Kidney (tissue), 14 donors: ENCODE data around the gene ESYT1. TPM values are rescaled to one million over a fixed set of nuclear protein-coding genes. Genes with fewer than 3 reads are reported as not detected.

Source experiments
- DNase-seq, 5 donors: peaks; one replicate each; pipeline ENCODE4 v3.0.0-alpha.2; 2013 to 2020
- FAIRE-seq: peaks from 2 replicates; lab custom pipeline; 2012; peaks lifted over from hg19 to GRCh38; lab: Jason Lieb, UNC
- H3K27ac ChIP-seq, 2 donors: one replicate each; pipeline ENCODE4 v1.7.0; 2013; ENCODE audit warnings: low read depth in 2 of 2, low read length in 2 of 2, inconsistent platforms in 1 of 2
- H3K27me3 ChIP-seq: one replicate; pipeline ENCODE4 v1.7.1; 2013; ENCODE audit warnings: low read length, inconsistent platforms; ENCODE audit not compliant: control insufficient read depth, insufficient read depth
- H3K36me3 ChIP-seq, 3 donors: one replicate each; pipeline versions ENCODE4 v1.7.0 to v1.7.1; 2013; ENCODE audit warnings: low read length in 3 of 3, control low read depth in 1 of 3, inconsistent platforms in 1 of 3; ENCODE audit not compliant: insufficient read depth in 3 of 3, control insufficient read depth in 2 of 3
- H3K4me1 ChIP-seq, 3 donors: one replicate each; pipeline versions ENCODE4 v1.7.0 to v1.7.1; 2013; ENCODE audit warnings: low read length in 3 of 3, inconsistent platforms in 1 of 3, low read depth in 1 of 3; ENCODE audit not compliant: control insufficient read depth in 2 of 3, insufficient read depth in 2 of 3
- H3K4me3 ChIP-seq, 3 donors: one replicate each; pipeline versions ENCODE4 v1.7.0 to v1.8.1; 2013; ENCODE audit warnings: low read length in 3 of 3, control low read depth in 1 of 3, inconsistent platforms in 1 of 3
- H3K9ac ChIP-seq, 3 donors: one replicate each; pipeline versions ENCODE4 v1.7.0 to v1.7.1; 2013; ENCODE audit warnings: low read length in 3 of 3, control low read depth in 1 of 3, inconsistent platforms in 1 of 3
- H3K9me3 ChIP-seq, 3 donors: one replicate each; pipeline versions ENCODE4 v1.7.0 to v1.7.1; 2013; ENCODE audit warnings: low read length in 3 of 3, control low read depth in 1 of 3, inconsistent platforms in 1 of 3; ENCODE audit not compliant: control insufficient read depth in 2 of 3, insufficient read depth in 1 of 3
- intact Hi-C: fragments of 100-400 bp; cut with DNase I; formaldehyde crosslinking; loops from one replicate; pipeline ENCODE4 v1.11.1; 2022
- polyA plus RNA-seq: library from polyadenylated mRNA; stranded (reverse); fragments of 350-450 nt; fragmentation: Illumina TruSeq; extraction: RNeasy Lipid Tissue Mini Kit (QIAGEN cat#74804); gene quantifications from one replicate; pipeline ENCODE4 v1.2.3, GENCODE V29; 2014; ENCODE audit warnings: low read depth, low replicate concordance; ENCODE audit not compliant: insufficient read depth
- total RNA-seq: library from RNA; stranded (reverse); fragmentation: NEBNext Ultra II Directional; extraction: Animal tissue kit (Norgen Biotek cat#: 25700); gene quantifications from one replicate; pipeline ENCODE4 v1.2.1, GENCODE V29; 2021
- TF ChIP-seq, protein P1 (sequence below): IDR thresholded peaks from 3 replicates; pipeline ENCODE4 v1.5.1; 2012; ENCODE audit warnings: mild to moderate bottlenecking, moderate library complexity, borderline replicate concordance; ENCODE audit not compliant: insufficient read depth; ENCODE audit errors: extremely low read depth
- donor health status: control.
- donor health status: control.
- donor health status: control.
- donor health status: control.
- donor health status: control.
- donor health status: DM: yes; HTN: yes; CAD: no.
- donor health status: Normal renal cell carcinoma (clear cell type).

Gene ESYT1
- total and polyA plus RNA-seq, 2 donors from 2014 or later = 40.4 to 104 TPM

DNA sequence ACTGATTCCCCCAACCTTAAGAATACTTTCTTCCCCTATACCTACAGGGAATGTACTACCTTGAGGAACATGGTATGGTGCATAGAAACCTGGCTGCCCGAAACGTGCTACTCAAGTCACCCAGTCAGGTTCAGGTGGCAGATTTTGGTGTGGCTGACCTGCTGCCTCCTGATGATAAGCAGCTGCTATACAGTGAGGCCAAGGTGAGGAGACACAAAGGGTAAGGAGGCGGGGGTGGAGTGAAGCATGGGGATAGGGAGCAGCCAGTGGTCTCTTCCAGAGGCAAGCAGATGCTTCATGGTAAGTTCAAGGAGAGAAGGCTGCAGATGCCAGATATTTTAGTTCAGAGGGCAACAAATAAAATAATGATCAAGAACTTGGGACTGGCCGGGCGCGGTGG is 30.3 kb upstream of the ESYT1 start:
- Histone ChIP-seq H3K9me3 (no peaks in the 10 kb centered on the region), H3K27me3 (no peaks in the 10 kb centered on the region), H3K4me3 (no peak overlapping the region), H3K9ac (no peak overlapping the region), H3K4me1 (no peaks in the 10 kb centered on the region), H3K27ac (no peak overlapping the region), H3K36me3 (peaks cover 0 to 69% (median 42%) of the 10 kb centered on the region in 3 donors)
- TF ChIP-seq, protein P1, sequence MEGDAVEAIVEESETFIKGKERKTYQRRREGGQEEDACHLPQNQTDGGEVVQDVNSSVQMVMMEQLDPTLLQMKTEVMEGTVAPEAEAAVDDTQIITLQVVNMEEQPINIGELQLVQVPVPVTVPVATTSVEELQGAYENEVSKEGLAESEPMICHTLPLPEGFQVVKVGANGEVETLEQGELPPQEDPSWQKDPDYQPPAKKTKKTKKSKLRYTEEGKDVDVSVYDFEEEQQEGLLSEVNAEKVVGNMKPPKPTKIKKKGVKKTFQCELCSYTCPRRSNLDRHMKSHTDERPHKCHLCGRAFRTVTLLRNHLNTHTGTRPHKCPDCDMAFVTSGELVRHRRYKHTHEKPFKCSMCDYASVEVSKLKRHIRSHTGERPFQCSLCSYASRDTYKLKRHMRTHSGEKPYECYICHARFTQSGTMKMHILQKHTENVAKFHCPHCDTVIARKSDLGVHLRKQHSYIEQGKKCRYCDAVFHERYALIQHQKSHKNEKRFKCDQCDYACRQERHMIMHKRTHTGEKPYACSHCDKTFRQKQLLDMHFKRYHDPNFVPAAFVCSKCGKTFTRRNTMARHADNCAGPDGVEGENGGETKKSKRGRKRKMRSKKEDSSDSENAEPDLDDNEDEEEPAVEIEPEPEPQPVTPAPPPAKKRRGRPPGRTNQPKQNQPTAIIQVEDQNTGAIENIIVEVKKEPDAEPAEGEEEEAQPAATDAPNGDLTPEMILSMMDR = no peak
- DNase-seq (no peak), FAIRE-seq (no peak)
- intact Hi-C loops = no loop called here

DNA sequence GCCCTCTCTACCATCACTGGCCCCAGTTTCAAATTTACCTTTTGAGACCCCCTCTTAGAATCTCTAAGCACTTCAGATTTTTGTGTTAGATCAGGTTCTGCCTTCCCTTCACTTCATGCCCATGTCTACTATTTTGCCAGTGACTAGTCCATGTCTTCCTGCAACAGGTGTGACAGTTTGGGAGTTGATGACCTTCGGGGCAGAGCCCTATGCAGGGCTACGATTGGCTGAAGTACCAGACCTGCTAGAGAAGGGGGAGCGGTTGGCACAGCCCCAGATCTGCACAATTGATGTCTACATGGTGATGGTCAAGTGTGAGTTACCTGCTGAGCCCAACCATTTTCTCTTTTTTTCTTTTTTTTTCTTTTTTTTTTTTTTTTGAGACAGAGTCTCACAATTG is 29.5 kb upstream of the ESYT1 start:
- H3K9ac ChIP-seq = no peak overlapping the region
- H3K27me3 ChIP-seq = no peaks in the 10 kb centered on the region
- intact Hi-C loops = no loop called here
- TF ChIP-seq, protein P1 = no peak
- H3K36me3 ChIP-seq = peaks cover 0 to 60% (median 39%) of the 10 kb centered on the region in 3 donors
- H3K9me3 ChIP-seq = no peaks in the 10 kb centered on the region
- H3K4me1 ChIP-seq = no peaks in the 10 kb centered on the region
- no peak overlapping the region for H3K27ac ChIP-seq
- DNase-seq (no peak), FAIRE-seq (no peak)
- H3K4me3 ChIP-seq = no peak overlapping the region

DNA sequence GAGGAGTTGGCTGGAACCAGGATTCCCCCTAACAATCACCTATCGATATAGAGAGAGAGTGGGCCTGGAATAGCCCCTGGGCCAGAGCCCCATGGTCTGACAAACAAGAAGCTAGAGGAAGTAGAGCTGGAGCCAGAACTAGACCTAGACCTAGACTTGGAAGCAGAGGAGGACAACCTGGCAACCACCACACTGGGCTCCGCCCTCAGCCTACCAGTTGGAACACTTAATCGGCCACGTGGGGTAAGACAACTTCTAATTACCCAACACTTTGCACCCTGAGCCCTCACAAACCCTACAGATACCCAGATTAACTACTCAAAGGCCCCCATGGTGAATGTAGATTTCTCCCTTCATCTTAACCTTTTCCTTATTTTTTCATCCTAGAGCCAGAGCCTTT is 28.3 kb upstream of the ESYT1 start:
- Histone ChIP-seq H3K9ac (no peak overlapping the region), H3K9me3 (no peaks in the 10 kb centered on the region), H3K4me1 (peaks cover 0 to 2% (median 0%) of the 10 kb centered on the region in 3 donors), H3K4me3 (no peak overlapping the region), H3K27me3 (no peaks in the 10 kb centered on the region), H3K36me3 (peaks cover 0 to 51% (median 35%) of the 10 kb centered on the region in 3 donors), H3K27ac (no peak overlapping the region)
- intact Hi-C loops = no loop called here
- no peak for DNase-seq
- TF ChIP-seq, protein P1 = no peak
- FAIRE-seq = no peak

DNA sequence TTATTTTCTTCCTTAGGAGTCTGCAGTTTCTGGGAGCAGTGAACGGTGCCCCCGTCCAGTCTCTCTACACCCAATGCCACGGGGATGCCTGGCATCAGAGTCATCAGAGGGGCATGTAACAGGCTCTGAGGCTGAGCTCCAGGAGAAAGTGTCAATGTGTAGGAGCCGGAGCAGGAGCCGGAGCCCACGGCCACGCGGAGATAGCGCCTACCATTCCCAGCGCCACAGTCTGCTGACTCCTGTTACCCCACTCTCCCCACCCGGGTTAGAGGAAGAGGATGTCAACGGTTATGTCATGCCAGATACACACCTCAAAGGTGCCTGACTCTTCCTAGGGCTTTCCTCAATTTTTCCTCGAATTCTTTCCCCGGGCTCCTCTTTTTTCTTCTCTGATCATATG is 27.0 kb upstream of the ESYT1 start:
- intact Hi-C loops = no loop called here
- peaks cover 0 to 44% (median 25%) of the 10 kb centered on the region in 3 donors for H3K36me3 ChIP-seq
- H3K27me3 ChIP-seq = no peaks in the 10 kb centered on the region
- DNase-seq (no peak), FAIRE-seq (no peak)
- H3K27ac ChIP-seq = no peak overlapping the region
- peaks cover 0 to 13% (median 8%) of the 10 kb centered on the region in 3 donors for H3K4me1 ChIP-seq
- H3K9me3 ChIP-seq = no peaks in the 10 kb centered on the region
- TF ChIP-seq, protein P1 = no peak
- H3K9ac ChIP-seq = no peak overlapping the region
- H3K4me3 ChIP-seq = no peak overlapping the region
